Measurements from ENCODE around the gene UXT.

- no peak for TF ChIP-seq CTCF (IDR thresholded peaks at IDR 0.05; ENCODE audit: borderline replicate concordance, extremely low read depth, low read length, poor library complexity, severe bottlenecking)
- no peak for TF ChIP-seq EZH2 (IDR thresholded peaks at IDR 0.05; ENCODE audit: borderline replicate concordance, low read depth, low read length, severe bottlenecking)
These were observed 394 bp upstream of the UXT start for GRCh38 chrX:47659421-47659726.
